ENCODE results near the gene DIS3L.

DNA sequence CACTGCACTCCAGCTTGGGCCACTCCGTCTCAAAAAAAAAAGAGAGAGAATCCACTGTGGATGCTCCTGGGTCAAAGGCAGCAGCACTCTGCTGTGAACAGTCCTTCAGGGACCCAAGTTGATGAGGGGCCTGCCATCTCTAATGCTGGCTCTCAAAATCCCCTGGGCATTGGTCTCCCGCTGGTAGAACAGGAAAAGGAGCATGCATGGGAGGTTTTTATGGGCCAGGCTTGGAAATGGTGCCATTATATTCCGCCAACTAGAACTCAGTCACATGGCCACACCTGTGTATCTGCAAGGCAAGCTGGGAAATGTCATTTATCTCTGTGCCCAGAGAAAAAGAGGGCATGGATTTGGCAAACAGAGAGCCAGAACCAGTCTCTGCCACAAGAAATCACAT is 3.4 kb upstream of the DIS3L start:
- TF ChIP-seq, protein P1, sequence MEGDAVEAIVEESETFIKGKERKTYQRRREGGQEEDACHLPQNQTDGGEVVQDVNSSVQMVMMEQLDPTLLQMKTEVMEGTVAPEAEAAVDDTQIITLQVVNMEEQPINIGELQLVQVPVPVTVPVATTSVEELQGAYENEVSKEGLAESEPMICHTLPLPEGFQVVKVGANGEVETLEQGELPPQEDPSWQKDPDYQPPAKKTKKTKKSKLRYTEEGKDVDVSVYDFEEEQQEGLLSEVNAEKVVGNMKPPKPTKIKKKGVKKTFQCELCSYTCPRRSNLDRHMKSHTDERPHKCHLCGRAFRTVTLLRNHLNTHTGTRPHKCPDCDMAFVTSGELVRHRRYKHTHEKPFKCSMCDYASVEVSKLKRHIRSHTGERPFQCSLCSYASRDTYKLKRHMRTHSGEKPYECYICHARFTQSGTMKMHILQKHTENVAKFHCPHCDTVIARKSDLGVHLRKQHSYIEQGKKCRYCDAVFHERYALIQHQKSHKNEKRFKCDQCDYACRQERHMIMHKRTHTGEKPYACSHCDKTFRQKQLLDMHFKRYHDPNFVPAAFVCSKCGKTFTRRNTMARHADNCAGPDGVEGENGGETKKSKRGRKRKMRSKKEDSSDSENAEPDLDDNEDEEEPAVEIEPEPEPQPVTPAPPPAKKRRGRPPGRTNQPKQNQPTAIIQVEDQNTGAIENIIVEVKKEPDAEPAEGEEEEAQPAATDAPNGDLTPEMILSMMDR (IDR thresholded peaks at IDR 0.05): no peak
- TF ChIP-seq POLR2A (IDR thresholded peaks at IDR 0.05): no peak

Data from right lobe of liver (tissue), 4 donors.